Melanocyte of skin (primary cell): Measurements from ENCODE around the gene TAF6. TPM values are rescaled to one million over a fixed set of nuclear protein-coding genes. Genes with fewer than 3 reads are reported as not detected.

Experiments used
- small RNA-seq, 2 donors: library from RNA; depleted of rRNA; stranded (forward); fragments of <200 nt; gene quantifications; one replicate each; pipeline ENCODE3, GENCODE V24; 2012
- total RNA-seq, 2 donors: library from RNA; depleted of rRNA; stranded (reverse); fragments of >200 nt; gene quantifications; 2 replicates each; pipeline ENCODE4 v1.2.3, GENCODE V29; 2012

Gene TAF6
- total RNA-seq = 10 to 100 TPM; 31.0 to 54.3 TPM

DNA sequence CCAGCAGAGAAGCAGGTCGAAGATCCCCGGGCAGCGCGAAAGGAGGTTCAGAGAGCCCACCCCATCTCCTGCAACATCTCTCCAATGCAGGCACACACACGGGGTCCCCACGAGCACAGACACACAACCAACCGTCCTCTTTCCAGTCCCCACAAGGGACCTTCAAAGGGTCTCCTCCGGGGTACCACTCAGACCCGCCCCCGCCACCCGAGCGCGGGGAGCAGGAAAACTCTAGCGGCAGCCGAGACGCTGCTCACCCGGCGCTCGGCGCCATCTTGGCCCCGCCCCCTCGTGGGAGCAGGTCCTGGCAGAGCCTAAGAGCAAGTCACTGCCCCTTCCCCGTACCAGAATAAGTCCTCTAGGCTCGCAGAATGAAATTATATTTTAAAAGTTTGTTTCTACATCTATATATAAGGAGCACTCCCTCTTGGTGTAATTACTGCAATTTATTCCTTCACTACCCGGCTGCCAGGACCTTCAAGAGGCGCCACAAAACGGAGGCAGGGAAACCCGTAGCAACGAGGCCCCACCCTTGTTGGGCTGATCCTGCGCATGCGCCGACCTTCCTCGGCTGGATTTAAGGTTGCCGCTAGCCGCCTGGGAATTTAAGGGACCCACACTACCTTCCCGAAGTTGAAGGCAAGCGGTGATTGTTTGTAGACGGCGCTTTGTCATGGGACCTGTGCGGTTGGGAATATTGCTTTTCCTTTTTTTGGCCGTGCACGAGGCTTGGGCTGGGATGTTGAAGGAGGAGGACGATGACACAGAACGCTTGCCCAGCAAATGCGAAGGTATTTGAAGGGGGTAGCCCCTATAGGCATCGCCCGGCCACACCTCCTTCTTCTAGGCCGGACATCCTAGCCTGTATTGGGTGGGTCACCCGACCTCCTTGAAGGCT, at the start of gene TAF6, which contains the start of gene CNPY4:
Gene TAF6 (minus strand): TSS at position 287 of the 898 bp plus-strand sequence. CDS start 5,149 bp downstream, outside the sequence.
Gene CNPY4 (plus strand): TSS at position 563 of the 898 bp plus-strand sequence. CDS start 111 bp downstream, at position 674.

DNA sequence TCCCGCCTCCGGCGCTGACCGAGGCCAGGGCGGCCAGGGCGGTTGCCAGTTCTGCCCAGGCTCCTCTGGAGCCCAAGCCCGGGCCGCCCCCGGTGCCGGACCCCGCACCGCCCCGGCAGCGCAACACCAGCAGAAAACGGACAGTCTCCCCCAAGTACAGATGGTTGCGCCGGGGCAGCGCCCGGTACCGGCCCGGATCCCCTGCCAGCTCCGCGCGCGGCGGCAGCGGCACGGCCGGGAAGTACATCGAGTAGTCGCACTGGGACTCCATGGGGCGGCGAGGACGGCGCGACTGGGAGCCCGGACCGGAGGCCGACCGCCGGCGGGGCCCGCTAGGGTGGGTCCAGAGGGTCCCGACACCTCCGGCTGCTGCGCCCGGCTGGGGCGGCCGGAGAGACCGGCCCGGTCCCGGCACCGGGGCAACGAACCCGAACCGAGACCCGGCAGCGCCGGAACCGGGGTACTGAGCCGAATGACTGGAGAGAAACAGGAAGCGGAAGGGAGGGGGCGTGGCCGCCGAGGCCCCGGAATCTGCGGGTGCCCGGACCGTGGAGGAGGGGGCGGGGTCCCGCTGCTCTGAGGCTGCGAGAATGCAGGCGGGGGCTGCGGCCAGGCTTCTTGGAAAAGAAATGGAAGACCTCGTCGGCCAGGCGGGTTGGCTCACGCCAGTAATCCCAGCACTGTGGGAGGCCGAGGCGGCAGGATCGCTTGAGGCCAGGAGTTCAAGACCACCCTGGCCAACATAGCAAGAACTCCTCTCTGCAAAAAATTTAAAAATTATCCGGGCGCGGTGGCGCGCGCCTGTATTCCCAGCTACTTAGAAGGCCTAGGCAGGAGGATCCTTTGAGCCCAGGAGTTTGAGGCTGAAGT, 39.3 kb upstream of the TAF6 start, which contains the start of gene TRAPPC14:
Gene TRAPPC14 (minus strand): TSS at position 495 of the 870 bp plus-strand sequence. CDS start 224 bp downstream, at position 271.

DNA sequence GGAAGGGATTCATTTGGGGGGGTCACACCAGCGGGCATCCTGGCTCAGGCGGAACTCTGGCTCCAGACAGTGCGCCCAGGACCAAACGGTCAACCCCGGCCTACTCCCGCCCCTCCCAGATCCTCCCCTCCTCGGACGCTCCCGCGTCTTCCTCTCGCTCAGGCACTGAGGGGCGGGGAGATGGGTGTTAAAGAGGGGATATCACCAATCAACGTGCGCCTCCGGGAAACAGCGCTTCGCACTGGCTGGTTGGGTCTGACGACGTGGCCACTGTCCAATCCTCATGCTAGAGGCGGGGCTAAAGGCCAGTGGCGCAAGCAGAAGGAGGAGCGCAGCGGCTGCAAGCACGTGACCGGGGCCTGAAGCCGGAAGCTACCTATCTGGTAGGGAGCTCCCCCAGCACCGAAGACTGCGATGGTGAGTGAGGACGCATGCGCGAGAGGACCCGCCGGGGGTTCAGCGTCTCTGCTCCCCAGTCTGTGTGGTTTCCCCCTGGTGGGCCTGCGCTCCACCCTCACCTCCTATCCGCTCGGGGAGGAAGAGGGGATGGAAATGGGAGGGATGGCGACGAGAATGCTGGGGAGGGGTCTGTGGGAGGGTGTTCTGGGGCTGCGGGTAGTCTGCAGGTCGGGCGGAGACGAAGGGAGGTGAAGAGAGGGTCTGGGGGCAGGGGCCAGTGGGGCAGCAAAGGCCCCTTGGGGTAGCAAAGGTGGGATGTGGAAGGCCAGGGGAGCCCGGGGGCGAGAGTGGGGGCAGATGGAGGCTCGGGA, 29.6 kb upstream of the TAF6 start, which contains the start of gene LAMTOR4:
Gene LAMTOR4 (plus strand): TSS at position 360 of the 770 bp plus-strand sequence. CDS start 55 bp downstream, at position 415.

DNA sequence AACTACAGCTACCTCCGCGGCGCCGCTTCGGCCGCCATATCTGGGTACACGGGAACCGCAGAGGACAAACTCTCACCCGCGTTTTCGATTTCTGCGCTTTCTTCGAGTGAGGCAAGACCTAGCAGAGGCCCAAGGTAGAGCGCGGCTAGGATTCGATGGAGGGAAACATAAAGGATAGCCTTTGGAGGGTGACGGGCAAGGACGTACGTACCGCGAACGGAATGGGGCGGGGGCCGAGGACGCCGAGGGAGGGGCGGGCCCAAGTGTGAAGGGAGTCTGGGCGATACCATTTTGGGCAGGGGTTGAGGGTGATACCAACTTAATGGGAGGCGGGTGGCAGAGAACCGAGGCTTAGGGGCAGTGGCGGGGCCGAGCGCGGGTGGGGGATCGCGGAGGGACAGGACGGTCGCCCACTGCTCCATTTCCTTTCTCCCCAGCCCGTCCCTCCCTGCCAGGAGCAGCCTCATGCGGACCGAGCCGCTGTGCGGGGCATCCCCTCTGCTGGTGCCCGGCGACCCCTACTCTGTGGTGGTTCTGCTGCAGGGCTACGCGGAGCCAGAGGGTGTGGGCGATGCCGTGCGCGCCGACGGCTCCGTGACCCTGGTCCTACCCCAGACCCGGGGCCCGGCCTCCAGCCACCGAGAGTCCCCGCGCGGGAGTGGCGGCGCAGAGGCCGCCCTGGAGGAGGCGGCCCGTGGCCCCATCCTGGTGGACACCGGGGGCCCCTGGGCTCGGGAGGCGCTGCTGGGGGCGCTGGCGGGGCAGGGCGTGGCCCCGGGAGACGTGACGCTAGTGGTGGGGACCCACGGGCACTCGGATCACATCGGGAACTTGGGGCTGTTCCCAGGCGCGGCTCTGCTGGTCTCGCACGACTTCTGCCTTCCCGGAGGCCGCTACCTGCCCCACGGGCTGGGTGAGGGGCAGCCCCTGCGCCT, 8.0 kb upstream of the TAF6 start, which contains the start of gene MBLAC1:
Gene MBLAC1 (plus strand): TSS at position 37 of the 935 bp plus-strand sequence. CDS start 429 bp downstream, at position 466.

DNA sequence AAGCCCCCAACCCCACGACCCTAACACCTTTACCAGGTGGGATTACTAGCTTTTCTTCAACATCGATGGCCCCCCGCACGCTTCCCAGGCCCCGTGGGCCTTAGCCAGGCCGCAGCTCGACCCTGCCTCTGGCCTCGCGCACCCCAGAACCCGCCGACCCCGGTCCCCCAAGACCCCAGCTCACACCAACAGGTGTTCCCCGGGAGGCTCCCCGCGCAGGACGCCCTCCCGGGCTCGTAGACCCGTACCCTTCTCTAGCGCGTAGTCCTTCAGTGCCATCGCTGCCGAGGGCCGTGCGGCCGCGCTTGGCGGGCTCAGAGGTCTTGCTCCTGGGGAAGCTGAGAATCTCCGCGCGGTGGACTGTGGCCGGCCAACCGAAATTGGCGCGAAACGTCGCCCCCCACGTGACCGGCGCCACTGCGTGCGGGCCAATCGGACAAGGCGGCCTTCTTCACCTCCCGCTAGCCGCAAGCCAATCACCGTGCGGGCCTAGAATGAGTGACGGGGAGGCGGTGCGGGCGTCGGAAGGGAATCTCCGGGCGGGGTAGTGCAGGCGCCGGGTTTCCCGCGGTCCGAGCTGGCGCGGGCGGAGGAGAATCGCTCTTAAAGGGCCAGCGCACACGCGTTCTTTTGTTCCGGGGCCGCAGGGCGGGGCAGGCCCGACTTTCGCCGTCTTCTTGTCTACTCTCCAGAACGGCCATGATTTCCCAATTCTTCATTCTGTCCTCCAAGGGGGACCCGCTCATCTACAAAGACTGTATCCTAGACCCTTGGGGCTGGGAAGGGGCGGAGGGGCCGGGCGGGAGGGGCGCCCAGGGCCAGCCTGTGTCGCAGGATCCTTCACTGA, 17.9 kb downstream of the TAF6 start, which contains the start of the genes AP4M1 and MCM7:
Gene AP4M1 (plus strand): TSS at position 628 of the 847 bp plus-strand sequence. CDS start 72 bp downstream, at position 700.
Gene MCM7 (minus strand): TSS at position 382 of the 847 bp plus-strand sequence. CDS start 103 bp downstream, at position 279.

DNA sequence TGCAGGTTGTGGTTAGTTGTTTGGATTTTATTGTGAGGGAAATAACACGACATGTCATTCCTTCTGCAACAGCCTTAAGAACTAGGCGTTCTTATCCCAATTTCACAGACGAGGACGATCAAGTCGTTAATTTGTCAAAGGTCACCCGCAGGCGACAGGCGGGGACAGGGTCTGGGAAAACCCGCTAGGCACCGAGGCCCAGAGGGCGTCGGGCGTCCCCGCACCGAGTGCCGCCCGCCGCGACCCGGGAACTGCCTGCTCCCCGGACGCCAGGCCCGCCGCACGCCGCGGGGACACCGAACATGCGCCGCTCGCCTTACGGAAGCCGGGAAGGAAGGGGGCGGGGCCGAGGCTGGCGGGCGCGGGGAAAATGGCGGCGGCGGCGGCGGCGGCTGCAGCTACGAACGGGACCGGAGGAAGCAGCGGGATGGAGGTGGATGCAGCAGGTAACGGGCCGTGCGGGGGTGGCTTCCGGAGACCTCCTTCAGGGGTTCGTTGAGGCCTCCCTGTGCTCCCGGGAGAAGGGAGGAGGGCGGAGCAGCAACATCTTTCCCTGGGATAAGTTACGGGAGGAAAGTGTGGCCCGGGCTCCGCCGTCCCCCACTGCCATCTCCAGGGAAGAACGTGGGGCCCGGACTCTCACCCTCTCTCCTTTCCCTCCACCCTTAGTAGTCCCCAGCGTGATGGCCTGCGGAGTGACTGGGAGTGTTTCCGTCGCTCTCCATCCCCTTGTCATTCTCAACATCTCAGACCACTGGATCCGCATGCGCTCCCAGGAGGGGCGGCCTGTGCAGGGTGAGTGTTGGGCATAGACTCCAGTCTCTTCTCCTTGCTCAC, 30.3 kb downstream of the TAF6 start, which contains the start of gene COPS6:
Gene COPS6 (plus strand): TSS at position 349 of the 837 bp plus-strand sequence. CDS start 22 bp downstream, at position 371.

DNA sequence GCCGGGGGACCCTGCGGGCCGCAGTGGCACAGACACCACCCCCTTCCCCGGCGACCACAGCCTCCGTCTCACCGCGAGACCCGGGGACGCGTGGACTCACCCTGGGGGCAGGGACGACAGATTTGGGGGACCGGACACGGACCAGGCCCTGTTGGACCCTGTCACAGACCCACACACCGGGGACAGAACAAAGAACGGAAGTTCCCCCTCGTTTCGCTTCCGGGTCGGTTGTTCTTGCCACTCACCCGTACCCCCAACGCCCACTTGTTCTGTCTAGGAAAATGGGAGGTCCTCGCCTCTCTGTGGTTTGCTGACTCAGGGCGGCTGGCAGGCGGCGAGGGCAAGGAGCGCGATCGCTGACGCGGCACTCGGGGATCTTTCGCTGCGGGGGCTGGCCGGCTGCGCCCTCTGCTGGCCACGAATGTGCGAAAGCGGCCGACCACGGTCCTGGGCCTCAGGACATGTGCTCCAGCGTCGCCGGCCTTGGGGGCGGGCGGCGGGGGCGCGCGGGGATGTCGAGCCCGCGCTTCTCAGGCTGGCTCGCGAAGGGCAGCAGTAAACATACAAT, 37.5 kb downstream of the TAF6 start, which contains the start of gene ZNF3:
Gene ZNF3 (minus strand): TSS at position 189 of the 568 bp plus-strand sequence. CDS start 4,366 bp downstream, outside the sequence.

Small RNA genes lying within 50 kb of the gene (small RNA-seq; reads per million reads assigned to genes)
- gene MIR106B = 10,242 to 18,435 reads per million in 2 donors
- gene MIR25 = 3,127 to 3,949 reads per million in 2 donors
- 9,151 to 11,865 reads per million in 2 donors for gene MIR93

Other genes starting within 250 kb of the TAF6 start
- under 1 TPM; 0.33 to 0.34 TPM for gene OR2AE1, start 242.3 kb downstream of the TAF6 start, total RNA-seq
- gene TRIM4, start 199.8 kb downstream of the TAF6 start, total RNA-seq = 10 to 100 TPM; 22.7 to 25.3 TPM
- under 1 TPM in 1 of 2 donors, not detected in 1; 0.69 TPM for gene GJC3, start 189.7 kb downstream of the TAF6 start, total RNA-seq
- gene AZGP1, start 143.3 kb downstream of the TAF6 start, total RNA-seq = under 1 TPM; 0.34 to 1.00 TPM
- 10 to 100 TPM; 39.3 to 68.5 TPM for gene ZKSCAN1, start 103.8 kb downstream of the TAF6 start, total RNA-seq
- 10 to 100 TPM in 1 of 2 donors, 1 to 10 TPM in 1; 7.0 to 12.4 TPM for gene ZSCAN21, start 69.6 kb downstream of the TAF6 start, total RNA-seq
- gene ZNF3, start 37.6 kb downstream of the TAF6 start, total RNA-seq = 10 to 100 TPM; 21.0 to 21.3 TPM
- 10 to 100 TPM; 42.3 to 48.0 TPM for gene COPS6, start 30.4 kb downstream of the TAF6 start, total RNA-seq
- gene MCM7, start 18.0 kb downstream of the TAF6 start, total RNA-seq = 100 to 1,000 TPM in 1 of 2 donors, 10 to 100 TPM in 1; 69.5 to 202 TPM
- gene AP4M1, start 17.7 kb downstream of the TAF6 start, total RNA-seq = 10 to 100 TPM; 11.0 to 12.4 TPM
- 10 to 100 TPM; 11.0 to 12.0 TPM for gene CNPY4, start 276 bp upstream of the TAF6 start, total RNA-seq
- gene MBLAC1, start 7.6 kb upstream of the TAF6 start, total RNA-seq = 1 to 10 TPM; 2.3 to 2.8 TPM
- gene LAMTOR4, start 29.6 kb upstream of the TAF6 start, total RNA-seq = 100 to 1,000 TPM in 1 of 2 donors, 10 to 100 TPM in 1; 96.0 to 127 TPM
- gene TRAPPC14, start 39.4 kb upstream of the TAF6 start, total RNA-seq = 10 to 100 TPM in 1 of 2 donors, 1 to 10 TPM in 1; 10.0 to 12.0 TPM
- 1 to 10 TPM; 3.3 to 5.2 TPM for gene GAL3ST4, start 49.3 kb upstream of the TAF6 start, total RNA-seq
- gene GPC2, start 58.0 kb upstream of the TAF6 start, total RNA-seq = 1 to 10 TPM; 1.7 to 2.4 TPM
- gene STAG3, start 58.6 kb upstream of the TAF6 start, total RNA-seq = 1 to 10 TPM; 1.7 to 2.4 TPM
- not detected for gene PVRIG, start 100.6 kb upstream of the TAF6 start, total RNA-seq
- not detected for gene SPDYE3, start 188.3 kb upstream of the TAF6 start, total RNA-seq
- gene PILRB, start 238.8 kb upstream of the TAF6 start, total RNA-seq = 10 to 100 TPM; 12.7 to 21.0 TPM